GM12878 (cell line): ENCODE results near the gene CNTNAP2. TPM values are rescaled to one million over a fixed set of nuclear protein-coding genes. Genes with fewer than 3 reads are reported as not detected.

Experiments
- ATAC-seq: fragments of 200-7000 bp; cut with Tn5 transposase; 3 replicates; pipeline ENCODE4 v1.9.1; 2020; ENCODE audit warnings: mild to moderate bottlenecking, moderate library complexity
- BruUV-seq: library from RNA; stranded (reverse); fragments of 400-500 nt; replicated peaks from 2 replicates; lab custom pipeline; 2021; lab: Mats Ljungman, UMichigan
- CTCF ChIA-PET: fragments of 300-600 bp; sonication (Branson Sonifier 250); formaldehyde crosslinking; extraction: SDS; loops from one replicate; lab custom pipeline; 2021; ENCODE audit warnings: inconsistent platforms; lab: Yijun Ruan, JAX
- POLR2A ChIA-PET: fragments of 350-600 bp; formaldehyde crosslinking; extraction: SDS; loops from one replicate; lab custom pipeline; 2021; ENCODE audit warnings: inconsistent platforms; lab: Charles Lee
- RAD21 ChIA-PET: fragments of 300-600 bp; sonication (Branson Sonifier 250); formaldehyde crosslinking; loops from one replicate; lab custom pipeline; 2023; ENCODE audit warnings: antibody characterized with exemption; ENCODE audit not compliant: unreplicated experiment; lab: Charles Lee
- SMC1A ChIA-PET: fragments of 300-600 bp; sonication (Branson Sonifier 250); formaldehyde crosslinking; loops from one replicate; lab custom pipeline; 2023; ENCODE audit not compliant: unreplicated experiment, uncharacterized antibody; lab: Charles Lee
- DNase-seq: peaks from one replicate; pipeline ENCODE4 v3.0.0-alpha.2; 2011; ENCODE audit warnings: low read depth, low spot score
- FAIRE-seq: peaks from 3 replicates; lab custom pipeline; 2011; peaks lifted over from hg19 to GRCh38; lab: Jason Lieb, UNC
- H2AFZ ChIP-seq: 2 replicates; pipeline ENCODE4 v1.6.0; 2011; ENCODE audit warnings: low read depth, low read length, control low read depth; ENCODE audit not compliant: control insufficient read depth
- H3K27ac ChIP-seq: 2 replicates; pipeline ENCODE4 v1.5.1; 2011; ENCODE audit warnings: control low read depth; ENCODE audit not compliant: control insufficient read depth, insufficient read depth
- H3K27me3 ChIP-seq, 2 experiments: replicated peaks in 1 of 2; 2 replicates each; pipeline versions ENCODE4 v1.6.0 to v1.6.1; 2011; ENCODE audit warnings: low read length in 1 of 2; ENCODE audit not compliant: control insufficient read depth in 2 of 2, insufficient read depth in 2 of 2
- H3K36me3 ChIP-seq, 2 experiments: 2 replicates each; pipeline ENCODE4 v1.5.1; 2011; ENCODE audit warnings: low read length in 1 of 2; ENCODE audit not compliant: control insufficient read depth in 2 of 2, insufficient read depth in 2 of 2
- H3K4me1 ChIP-seq: 2 replicates; pipeline ENCODE4 v1.6.1; 2011; ENCODE audit warnings: mild to moderate bottlenecking, low read length, moderate library complexity, mixed read lengths; ENCODE audit not compliant: control insufficient read depth, insufficient read depth
- H3K4me2 ChIP-seq: 2 replicates; pipeline ENCODE4 v1.6.0; 2011; ENCODE audit warnings: control low read depth; ENCODE audit not compliant: control insufficient read depth, insufficient read depth
- H3K4me3 ChIP-seq: fragments of 200-600 bp; sonication (generic); 2 replicates; pipeline ENCODE4 v1.5.1; 2016
- H3K79me2 ChIP-seq: 2 replicates; pipeline ENCODE4 v1.6.0; 2011; ENCODE audit warnings: low read length; ENCODE audit not compliant: control insufficient read depth, insufficient read depth
- H3K9ac ChIP-seq: 2 replicates; pipeline ENCODE4 v1.8.0; 2011; ENCODE audit warnings: low read length, control low read depth, mixed read lengths; ENCODE audit not compliant: control insufficient read depth, insufficient read depth
- H3K9me3 ChIP-seq: replicated peaks from 3 replicates; pipeline ENCODE4 v1.5.1; 2011; ENCODE audit warnings: mild to moderate bottlenecking, low read length; ENCODE audit not compliant: control insufficient read depth, insufficient read depth
- H4K20me1 ChIP-seq: 2 replicates; pipeline ENCODE4 v1.6.0; 2011; ENCODE audit not compliant: control insufficient read depth, insufficient read depth
- BHLHE40 ChIP-seq, 2 experiments: fragments of 450-650 bp in 1 of 2; IDR thresholded peaks; 2 replicates each; pipeline ENCODE4 v1.6.1; 2011 to 2017; ENCODE audit warnings: low read depth in 2 of 2, borderline replicate concordance in 1 of 2, improper control_type of control experiment in 1 of 2, low read length in 1 of 2, mild to moderate bottlenecking in 1 of 2
- HDAC6 ChIP-seq: fragments of 200-600 bp; sonication (generic); IDR thresholded peaks from one replicate; pipeline ENCODE4 v1.8.0; 2017; ENCODE audit warnings: antibody characterized with exemption; ENCODE audit not compliant: unreplicated experiment
- MYC ChIP-seq: IDR thresholded peaks from 2 replicates; pipeline ENCODE4 v1.6.1; 2011; ENCODE audit warnings: mild to moderate bottlenecking, low read length, moderate library complexity, inconsistent platforms; ENCODE audit not compliant: insufficient read depth, insufficient replicate concordance, insufficient read length, severe bottlenecking
- NFXL1 ChIP-seq: fragments of 450-650 bp; IDR thresholded peaks from 2 replicates; pipeline ENCODE4 v1.6.1; 2017; ENCODE audit warnings: antibody characterized with exemption, mild to moderate bottlenecking, borderline replicate concordance
- NKRF ChIP-seq: fragments of 450-650 bp; conservative IDR thresholded peaks from 2 replicates; pipeline ENCODE4 v1.6.1; 2017; ENCODE audit warnings: mild to moderate bottlenecking, moderate library complexity
- NR2C2 ChIP-seq: IDR thresholded peaks from 2 replicates; pipeline ENCODE4 v1.6.1; 2011; ENCODE audit warnings: borderline replicate concordance, low read depth; ENCODE audit not compliant: control insufficient read depth, insufficient read length
- TCF12 ChIP-seq: IDR thresholded peaks from 2 replicates; pipeline ENCODE4 v1.6.1; 2011; ENCODE audit warnings: low read depth, mild to moderate bottlenecking, low read length
- USF2 ChIP-seq: IDR thresholded peaks from 2 replicates; pipeline ENCODE4 v1.6.1; 2011; ENCODE audit warnings: low read depth, low read length, improper control_type of control experiment, borderline replicate concordance
- WGBS: methylation state at CpG from one replicate; pipeline ENCODE4 v1.1.6; 2016; ENCODE audit warnings: low lambda C conversion rate; ENCODE audit not compliant: insufficient replicate concordance, insufficient coverage; ENCODE audit errors: missing lambda C conversion rate; 5-methylcytosine and 5-hydroxymethylcytosine counted together
- in situ Hi-C: fragments of 300-500 bp; cut with MboI; formaldehyde crosslinking; loops from 9 replicates; pipeline ENCODE4 v1.14.3; 2018; ENCODE audit warnings: mixed read lengths
- intact Hi-C: fragments of 100-400 bp; cut with micrococcal nuclease; formaldehyde crosslinking; loops from one replicate; pipeline ENCODE4 v1.14.2; 2022; ENCODE audit not compliant: unreplicated experiment
- polyA plus RNA-seq, 11 experiments: library from polyadenylated mRNA; depleted of rRNA in 4 of 11; unstranded in 6 of 11; stranded (reverse) in 5 of 11; fragments of >200 nt; fragmentation: Nextera tagmentation in 4 of 11; fragmentation: Illumina TruSeq in 1 of 11; extraction: Ambion mirVana in 4 of 11; extraction: Trizol in 1 of 11; gene quantifications; 1 replicate in 1 of 11; 2 replicates in 10 of 11; pipeline versions ENCODE4 v1.2.1 to v1.2.3, GENCODE V29; 2011 to 2016; ENCODE audit warnings: inconsistent platforms in 2 of 11, missing spikeins in 2 of 11, low read depth in 1 of 11
- total RNA-seq, 4 experiments: library from RNA; depleted of rRNA in 3 of 4; stranded (reverse); fragments of >200 nt in 3 of 4; fragmentation: Illumina TruSeq in 1 of 4; extraction: Trizol in 1 of 4; gene quantifications; 2 replicates each; pipeline versions ENCODE4 v1.2.1 to v1.2.3, GENCODE V29; 2013 to 2021

CNTNAP2 gene
- total and polyA plus RNA-seq, 10 of the 15 experiments (the other 5 are each of a cell fraction or from before 2014, with no cell fraction given): 0.03 to 0.08 (median 0.03) TPM; not detected in 7

GRCh38 chr7:147578196-147578595 lies 1461.6 kb downstream of the CNTNAP2 start:
- no peaks in the 10 kb centered on the region for H3K36me3 ChIP-seq
- ChIA-PET POLR2A (no interaction called here), SMC1A (no interaction called here), CTCF (no interaction called here), RAD21 (no interaction called here)
- BruUV-seq: no TSS peak
- no peak overlapping the region for H3K9ac ChIP-seq
- no peaks in the 10 kb centered on the region for H4K20me1 ChIP-seq
- WGBS: 43% methylated on average over 3 of the region's 3 CpGs
- H3K4me3 ChIP-seq: no peak overlapping the region
- ATAC-seq (no peak), DNase-seq (no peak), FAIRE-seq (no peak)
- no peaks in the 10 kb centered on the region for H3K27me3 ChIP-seq
- TF ChIP-seq USF2 (no peak), NR2C2 (no peak), NKRF (no peak), NFXL1 (no peak), HDAC6 (no peak), MYC (no peak), BHLHE40 (IDR thresholded peaks at IDR 0.05; ENCODE audit: borderline replicate concordance in 1 of 2, low read depth in 2 of 2, low read length in 1 of 2) (no peak), TCF12 (no peak)
- no peak overlapping the region for H2AFZ ChIP-seq
- no peaks in the 10 kb centered on the region for H3K4me1 ChIP-seq
- no peaks in the 10 kb centered on the region for H3K79me2 ChIP-seq
- H3K9me3 ChIP-seq: no peaks in the 10 kb centered on the region
- in situ Hi-C loops: no loop called here
- no peak overlapping the region for H3K4me2 ChIP-seq
- no peak overlapping the region for H3K27ac ChIP-seq
- intact Hi-C loops: no loop called here
